Chondrocyte (in vitro differentiated cells): Measurements from ENCODE around the gene CEACAM7. TPM values are rescaled to one million over a fixed set of nuclear protein-coding genes. Genes with fewer than 3 reads are reported as not detected.
"Not testable (repeated sequence)": the region's sequence is repeated elsewhere in the genome, so short reads cannot be mapped to it uniquely, and the experiment has no call there.

Experiments
- DNase-seq: peaks from one replicate; pipeline ENCODE4 v3.0.0; 2021; ENCODE audit warnings: mixed read lengths, low spot score
- H3K27ac Mint-ChIP-seq: one replicate; pipeline ENCODE4 v1.8.0; 2021; ENCODE audit warnings: mild to moderate bottlenecking, moderate library complexity, mixed read lengths; ENCODE audit not compliant: unreplicated experiment
- H3K27me3 Mint-ChIP-seq: 2 replicates; pipeline ENCODE4 v1.8.0; 2021; ENCODE audit warnings: low read depth, mixed read lengths
- H3K36me3 Mint-ChIP-seq: 2 replicates; pipeline ENCODE4 v1.8.0; 2021; ENCODE audit warnings: low read depth, mixed read lengths
- H3K4me1 Mint-ChIP-seq: 2 replicates; pipeline ENCODE4 v1.8.0; 2021; ENCODE audit warnings: low read depth, mild to moderate bottlenecking, mixed read lengths
- H3K4me3 Mint-ChIP-seq: one replicate; pipeline ENCODE4 v1.8.0; 2021; ENCODE audit warnings: mild to moderate bottlenecking, moderate library complexity, mixed read lengths; ENCODE audit not compliant: unreplicated experiment
- H3K9me3 Mint-ChIP-seq: 2 replicates; pipeline ENCODE4 v1.8.0; 2021; ENCODE audit warnings: low read depth, mixed read lengths
- total RNA-seq: library from RNA; stranded (reverse); gene quantifications from 3 replicates; pipeline ENCODE4 v1.2.1, GENCODE V29; 2021
- TF ChIP-seq, protein P1 (sequence below): fragments of 200-600 bp; sonication (generic); IDR thresholded peaks from 2 replicates; pipeline ENCODE4 v1.5.0; 2021; ENCODE audit warnings: antibody characterized with exemption, mild to moderate bottlenecking, moderate library complexity

CEACAM7 gene
- total RNA-seq, 1 donor from 2014 or later = not detected

DNA sequence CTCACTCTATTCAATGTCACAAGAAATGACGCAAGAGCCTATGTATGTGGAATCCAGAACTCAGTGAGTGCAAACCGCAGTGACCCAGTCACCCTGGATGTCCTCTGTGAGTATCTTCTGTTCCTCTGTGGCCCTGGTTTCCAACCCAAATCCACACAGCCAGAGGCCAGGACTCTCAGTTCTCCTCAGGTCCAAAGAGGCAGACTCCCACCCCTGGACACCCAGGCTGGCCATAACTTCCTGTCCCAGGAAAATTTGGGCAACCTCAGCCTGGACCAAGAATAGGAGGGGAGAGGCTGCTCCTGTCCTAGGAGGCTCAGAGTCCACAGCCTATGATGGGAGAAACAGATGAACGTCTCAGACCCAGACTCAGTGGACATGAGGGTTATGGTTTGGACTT is 32.0 kb upstream of the CEACAM7 start:
- Mint-ChIP-seq H3K9me3 (no peaks in the 10 kb centered on the region), H3K27me3 (peaks cover 11% of the 10 kb centered on the region), H3K4me3 (no peak overlapping the region), H3K27ac (no peak overlapping the region), H3K4me1 (no peaks in the 10 kb centered on the region), H3K36me3 (no peaks in the 10 kb centered on the region)
- TF ChIP-seq, protein P1, sequence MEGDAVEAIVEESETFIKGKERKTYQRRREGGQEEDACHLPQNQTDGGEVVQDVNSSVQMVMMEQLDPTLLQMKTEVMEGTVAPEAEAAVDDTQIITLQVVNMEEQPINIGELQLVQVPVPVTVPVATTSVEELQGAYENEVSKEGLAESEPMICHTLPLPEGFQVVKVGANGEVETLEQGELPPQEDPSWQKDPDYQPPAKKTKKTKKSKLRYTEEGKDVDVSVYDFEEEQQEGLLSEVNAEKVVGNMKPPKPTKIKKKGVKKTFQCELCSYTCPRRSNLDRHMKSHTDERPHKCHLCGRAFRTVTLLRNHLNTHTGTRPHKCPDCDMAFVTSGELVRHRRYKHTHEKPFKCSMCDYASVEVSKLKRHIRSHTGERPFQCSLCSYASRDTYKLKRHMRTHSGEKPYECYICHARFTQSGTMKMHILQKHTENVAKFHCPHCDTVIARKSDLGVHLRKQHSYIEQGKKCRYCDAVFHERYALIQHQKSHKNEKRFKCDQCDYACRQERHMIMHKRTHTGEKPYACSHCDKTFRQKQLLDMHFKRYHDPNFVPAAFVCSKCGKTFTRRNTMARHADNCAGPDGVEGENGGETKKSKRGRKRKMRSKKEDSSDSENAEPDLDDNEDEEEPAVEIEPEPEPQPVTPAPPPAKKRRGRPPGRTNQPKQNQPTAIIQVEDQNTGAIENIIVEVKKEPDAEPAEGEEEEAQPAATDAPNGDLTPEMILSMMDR = no peak
- DNase-seq = no peak

DNA sequence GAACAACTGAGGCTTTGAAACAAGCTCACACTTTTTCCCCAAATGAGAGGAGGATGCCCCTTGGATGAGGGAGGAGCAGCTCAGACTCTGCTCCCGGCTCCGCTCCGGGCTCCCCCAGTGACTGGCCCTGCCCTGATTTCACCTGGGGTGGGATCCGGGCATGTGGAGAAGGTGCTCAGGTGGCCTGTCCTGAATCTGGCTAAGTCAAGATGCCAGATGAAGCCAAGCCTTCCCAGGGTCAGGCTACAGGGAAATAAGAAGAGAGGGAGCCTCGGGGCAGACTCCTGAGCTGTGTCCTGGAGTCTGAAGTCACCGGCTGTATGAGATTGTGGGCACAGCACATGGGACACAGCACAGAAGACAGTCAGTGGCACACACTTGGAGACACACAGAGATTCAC is 30.7 kb upstream of the CEACAM7 start:
- no peaks in the 10 kb centered on the region for H3K4me1 Mint-ChIP-seq

DNA sequence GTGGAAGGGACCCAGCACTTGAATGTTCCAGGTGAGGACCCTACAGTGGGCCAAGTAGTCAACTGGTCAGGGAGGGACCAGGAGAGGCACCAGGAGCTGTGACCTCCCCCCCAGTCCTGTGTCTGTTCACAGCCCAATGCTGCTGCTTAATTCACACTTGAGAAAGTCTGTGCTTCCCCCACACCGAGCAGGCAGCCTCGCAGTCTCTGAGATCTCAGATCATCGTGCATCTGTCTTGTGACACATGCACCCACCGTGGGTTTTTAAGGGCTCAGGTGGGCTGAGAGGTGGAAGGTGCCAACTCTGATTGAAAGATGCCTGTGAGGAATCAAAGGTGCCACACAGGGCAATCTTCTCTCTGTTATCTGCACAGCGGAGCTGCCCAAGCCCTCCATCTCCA is 26.5 kb upstream of the CEACAM7 start:
- Mint-ChIP-seq H3K36me3 (no peaks in the 10 kb centered on the region), H3K27me3 (peaks cover 18% of the 10 kb centered on the region), H3K9me3 (no peaks in the 10 kb centered on the region), H3K4me1 (no peaks in the 10 kb centered on the region), H3K27ac (no peak overlapping the region), H3K4me3 (no peak overlapping the region)
- TF ChIP-seq, protein P1 = no peak
- no peak for DNase-seq

More for the DNA sequence above, 30.7 kb upstream of the CEACAM7 start:
- Mint-ChIP-seq H3K9me3 (no peaks in the 10 kb centered on the region), H3K4me3 (no peak overlapping the region), H3K27ac (no peak overlapping the region), H3K36me3 (no peaks in the 10 kb centered on the region), H3K27me3 (peaks cover 15% of the 10 kb centered on the region)
- no peak for DNase-seq
- TF ChIP-seq, protein P1 = no peak

DNA sequence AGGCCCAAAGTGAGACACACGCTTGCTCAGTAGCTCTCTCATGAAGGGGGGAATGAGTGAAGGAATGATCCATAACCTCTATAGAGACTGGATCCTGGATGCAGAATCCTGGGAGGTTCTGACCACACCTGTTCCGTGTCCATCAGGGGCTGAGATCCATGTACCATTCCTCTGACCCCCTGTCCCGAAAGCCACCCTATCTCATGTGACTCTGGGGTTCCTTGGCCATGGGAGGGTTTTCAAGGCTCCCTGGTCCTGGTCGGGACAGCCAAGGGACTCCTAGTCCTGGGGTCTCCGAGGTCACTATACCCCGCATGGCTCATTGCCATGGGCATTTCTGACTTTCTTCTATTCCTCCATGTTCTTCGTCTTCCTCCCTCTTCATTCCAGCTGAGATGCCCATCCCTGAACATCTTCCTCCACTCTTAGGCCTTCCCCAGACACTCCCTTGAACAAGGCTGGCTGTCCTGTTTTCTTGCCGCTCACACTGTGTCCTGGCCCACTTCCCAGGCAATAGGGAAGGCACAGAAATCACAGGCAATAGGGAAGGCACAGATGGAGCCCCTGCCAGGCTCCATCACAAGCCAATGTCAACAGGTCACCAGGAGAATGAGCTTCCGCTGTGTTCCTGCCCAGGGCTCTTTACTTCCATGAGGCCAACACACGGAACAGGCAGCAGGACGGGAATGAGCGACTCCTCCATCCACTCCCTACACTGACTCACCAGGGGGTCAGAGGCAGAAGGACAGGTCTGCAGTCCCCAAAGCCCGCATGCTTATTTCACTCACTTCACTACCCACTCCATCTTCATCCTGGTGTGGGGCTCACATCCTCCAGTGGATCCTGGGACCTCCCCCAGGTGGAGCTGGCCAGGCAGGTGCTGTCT is 23.5 kb upstream of the CEACAM7 start:
- no peaks in the 10 kb centered on the region for H3K9me3 Mint-ChIP-seq

DNA sequence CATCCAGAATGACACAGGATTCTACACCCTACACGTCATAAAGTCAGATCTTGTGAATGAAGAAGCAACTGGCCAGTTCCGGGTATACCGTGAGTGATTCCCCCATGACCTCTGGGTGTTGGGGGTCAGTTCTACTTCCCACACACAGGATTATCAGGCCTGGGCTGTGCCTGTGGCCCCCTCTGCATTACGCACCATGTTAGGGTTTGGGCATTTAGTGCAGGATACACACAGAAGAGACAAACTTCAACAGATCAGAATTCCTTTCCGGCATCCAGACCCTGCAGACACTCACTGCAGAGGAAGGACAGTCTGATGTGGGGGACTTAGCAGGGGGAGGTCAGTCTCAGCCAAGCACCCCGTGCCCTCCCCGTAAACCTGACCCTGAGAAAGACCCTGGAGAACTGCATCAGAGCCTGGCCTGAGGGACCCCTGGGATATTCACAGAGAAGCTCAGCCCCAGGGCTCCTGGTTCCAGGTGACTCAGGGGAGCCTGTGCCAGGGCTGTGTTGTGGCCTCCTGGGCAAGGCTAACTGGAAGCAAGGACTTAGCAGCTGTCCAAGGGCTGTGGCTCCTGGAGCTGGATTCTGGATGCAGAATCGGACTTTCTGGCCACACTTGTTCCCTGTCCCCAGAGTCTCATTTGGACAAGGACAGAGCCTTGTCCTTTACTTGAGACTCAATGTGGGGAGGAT is 22.0 kb upstream of the CEACAM7 start:
- H3K4me3 Mint-ChIP-seq = no peak overlapping the region
- DNase-seq = no peak
- H3K9me3 Mint-ChIP-seq = no peaks in the 10 kb centered on the region
- no peak overlapping the region for H3K27ac Mint-ChIP-seq
- TF ChIP-seq, protein P1 = no peak
- H3K4me1 Mint-ChIP-seq = no peaks in the 10 kb centered on the region
- peaks cover 22% of the 10 kb centered on the region for H3K27me3 Mint-ChIP-seq
- no peaks in the 10 kb centered on the region for H3K36me3 Mint-ChIP-seq

More for the DNA sequence above, 23.5 kb upstream of the CEACAM7 start:
- H3K4me1 Mint-ChIP-seq = no peaks in the 10 kb centered on the region
- peaks cover 21% of the 10 kb centered on the region for H3K27me3 Mint-ChIP-seq
- H3K27ac Mint-ChIP-seq = no peak overlapping the region
- TF ChIP-seq, protein P1 = no peak
- H3K36me3 Mint-ChIP-seq = no peaks in the 10 kb centered on the region
- DNase-seq = no peak
- H3K4me3 Mint-ChIP-seq = no peak overlapping the region

DNA sequence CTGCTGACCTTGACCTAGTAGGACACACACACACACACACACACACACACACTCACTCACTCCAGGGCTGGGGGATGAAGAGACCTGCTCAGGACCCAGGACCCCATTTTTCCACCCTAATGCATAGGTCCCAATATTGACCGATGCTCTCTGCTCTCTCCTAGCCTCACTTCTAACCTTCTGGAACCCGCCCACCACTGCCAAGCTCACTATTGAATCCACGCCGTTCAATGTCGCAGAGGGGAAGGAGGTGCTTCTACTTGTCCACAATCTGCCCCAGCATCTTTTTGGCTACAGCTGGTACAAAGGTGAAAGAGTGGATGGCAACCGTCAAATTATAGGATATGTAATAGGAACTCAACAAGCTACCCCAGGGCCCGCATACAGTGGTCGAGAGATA is 21.4 kb upstream of the CEACAM7 start:
- not testable (repeated sequence) for H3K36me3 Mint-ChIP-seq, H3K4me1 Mint-ChIP-seq, H3K4me3 Mint-ChIP-seq, DNase-seq, H3K9me3 Mint-ChIP-seq, H3K27ac Mint-ChIP-seq
- H3K27me3 Mint-ChIP-seq = peaks cover 20% of the 10 kb centered on the region
